Suprapubic skin (tissue), 4 donors: ENCODE results near the gene RFX3. TPM values are rescaled to one million over a fixed set of nuclear protein-coding genes. Genes with fewer than 3 reads are reported as not detected.

Source experiments
- DNase-seq, 2 donors: peaks; one replicate each; pipeline ENCODE4 v3.0.0-alpha.2; 2019; ENCODE audit warnings: low spot score in 2 of 2
- H3K27ac ChIP-seq: fragments of 200-600 bp; sonication (generic); one replicate; pipeline ENCODE4 v1.5.1; 2019
- H3K27me3 ChIP-seq: fragments of 200-600 bp; sonication (generic); one replicate; pipeline ENCODE4 v1.5.1; 2019
- H3K36me3 ChIP-seq: fragments of 200-600 bp; sonication (generic); one replicate; pipeline ENCODE4 v1.5.1; 2019
- H3K4me1 ChIP-seq: fragments of 200-600 bp; sonication (generic); one replicate; pipeline ENCODE4 v1.5.1; 2019
- H3K4me3 ChIP-seq: fragments of 200-600 bp; sonication (generic); one replicate; pipeline ENCODE4 v1.5.1; 2019; ENCODE audit warnings: mild to moderate bottlenecking
- H3K9me3 ChIP-seq: fragments of 200-600 bp; sonication (generic); one replicate; pipeline ENCODE4 v1.5.1; 2019
- CTCF ChIP-seq, 2 donors: fragments of 200-600 bp in 1 of 2; fragments of 450-650 bp in 1 of 2; sonication (generic) in 1 of 2; IDR thresholded peaks; one replicate each; pipeline ENCODE4 v1.5.1; 2016 to 2019; ENCODE audit warnings: antibody characterized with exemption in 2 of 2, mild to moderate bottlenecking in 1 of 2, moderate library complexity in 1 of 2
- EP300 ChIP-seq: sonication (generic); formaldehyde crosslinking; IDR thresholded peaks from one replicate; pipeline ENCODE4 v1.6.1; 2017; ENCODE audit warnings: antibody characterized with exemption
- POLR2A ChIP-seq, 2 donors: fragments of 450-650 bp; IDR thresholded peaks; one replicate each; pipeline ENCODE4 v1.6.1; 2017; ENCODE audit warnings: antibody characterized with exemption in 2 of 2, mild to moderate bottlenecking in 2 of 2, moderate library complexity in 2 of 2
- POLR2AphosphoS5 ChIP-seq, 3 donors: sonication (generic); formaldehyde crosslinking; IDR thresholded peaks; one replicate each; pipeline ENCODE4 v1.6.1; 2017; ENCODE audit warnings: antibody characterized with exemption in 3 of 3
- WGBS: methylation state at CpG from one replicate; pipeline ENCODE4 v1.1.5; 2018; 5-methylcytosine and 5-hydroxymethylcytosine counted together
- total RNA-seq, 4 donors: library from RNA; depleted of rRNA; stranded (reverse); fragments of >200 nt; gene quantifications; one replicate each; pipeline ENCODE4 v1.1.0, GENCODE V29; 2016

The RFX3 gene
- total RNA-seq, 4 donors from 2014 or later: 7.7 to 23.5 (median 9.4) TPM

- Histone ChIP-seq H3K4me1 (peaks cover 32% of the 10 kb centered on the region), H3K27ac (no peak overlapping the region), H3K27me3 (no peaks in the 10 kb centered on the region), H3K4me3 (no peak overlapping the region), H3K9me3 (no peaks in the 10 kb centered on the region), H3K36me3 (no peaks in the 10 kb centered on the region)
- no peak for DNase-seq
- WGBS: 82% methylated on average over 7 of the region's 7 CpGs
- no peak for TF ChIP-seq POLR2A (IDR thresholded peaks at IDR 0.05)
- no peak for TF ChIP-seq POLR2AphosphoS5 (IDR thresholded peaks at IDR 0.05)
- no peak for TF ChIP-seq EP300
- no peak for TF ChIP-seq CTCF (IDR thresholded peaks at IDR 0.05)
Measured at GRCh38 chr9:3528451-3528850, 2.6 kb upstream of the RFX3 start.

GRCh38 chr9:3526997-3527940 is 1.5 kb upstream of the RFX3 start:
- peaks cover 32% of the 10 kb centered on the region for H3K4me1 ChIP-seq
- H3K27ac ChIP-seq: peak overlapping the region; percentile 100
- H3K27me3 ChIP-seq: no peaks in the 10 kb centered on the region
- no peaks in the 10 kb centered on the region for H3K9me3 ChIP-seq
- WGBS: 23% methylated on average over 19 of the region's 19 CpGs
- TF ChIP-seq POLR2AphosphoS5 (IDR thresholded peaks at IDR 0.05): no peak
- no peak for TF ChIP-seq EP300
- TF ChIP-seq POLR2A (IDR thresholded peaks at IDR 0.05): no peak
- peak overlapping the region; percentile 87 for H3K4me3 ChIP-seq
- H3K36me3 ChIP-seq: no peaks in the 10 kb centered on the region
- peak in 1 of 2 donors; percentile 64 for DNase-seq

GRCh38 chr9:3526165-3526996 is 580 bp upstream of the RFX3 start:
- peak; percentile 93 to 94 for DNase-seq
- 0% methylated on average over 11 of the region's 74 CpGs for WGBS
- H3K36me3 ChIP-seq: no peaks in the 10 kb centered on the region
- H3K27me3 ChIP-seq: no peaks in the 10 kb centered on the region
- peaks cover 32% of the 10 kb centered on the region for H3K4me1 ChIP-seq
- H3K9me3 ChIP-seq: no peaks in the 10 kb centered on the region
- peak; percentile 85 to 93 for TF ChIP-seq POLR2A (IDR thresholded peaks at IDR 0.05)
- TF ChIP-seq POLR2AphosphoS5 (IDR thresholded peaks at IDR 0.05): peak; percentile 71 to 78 (median 74)
- TF ChIP-seq CTCF (IDR thresholded peaks at IDR 0.05): no peak
- no peak for TF ChIP-seq EP300
- H3K27ac ChIP-seq: peak overlapping the region; percentile 100
- H3K4me3 ChIP-seq: peak overlapping the region; percentile 87

GRCh38 chr9:3525096-3525835 is 535 bp downstream of the RFX3 start:
- Histone ChIP-seq H3K4me3 (peak overlapping the region; percentile 87), H3K27ac (peak overlapping the region; percentile 100), H3K36me3 (no peaks in the 10 kb centered on the region), H3K9me3 (no peaks in the 10 kb centered on the region), H3K27me3 (no peaks in the 10 kb centered on the region), H3K4me1 (peaks cover 32% of the 10 kb centered on the region)
- WGBS: 2% methylated on average over 22 of the region's 43 CpGs
- DNase-seq: no peak
- TF ChIP-seq CTCF (IDR thresholded peaks at IDR 0.05): no peak
- TF ChIP-seq POLR2A (IDR thresholded peaks at IDR 0.05): peak in 1 of 2 donors; percentile 17

- Histone ChIP-seq H3K4me1 (peaks cover 12% of the 10 kb centered on the region), H3K27me3 (no peaks in the 10 kb centered on the region), H3K27ac (no peak overlapping the region), H3K9me3 (no peaks in the 10 kb centered on the region), H3K36me3 (no peaks in the 10 kb centered on the region), H3K4me3 (no peak overlapping the region)
- DNase-seq: no peak
- no peak for TF ChIP-seq POLR2AphosphoS5 (IDR thresholded peaks at IDR 0.05)
- TF ChIP-seq EP300: no peak
- no peak for TF ChIP-seq POLR2A (IDR thresholded peaks at IDR 0.05)
- TF ChIP-seq CTCF (IDR thresholded peaks at IDR 0.05): no peak
- WGBS: 94% methylated on average over 1 of the region's 1 CpG
Measured at GRCh38 chr9:3521966-3522365, 3.8 kb downstream of the RFX3 start.
